IMR-90 (cell line): ENCODE measurements around the gene GBF1. TPM values are rescaled to one million over a fixed set of nuclear protein-coding genes. Genes with fewer than 3 reads are reported as not detected.

Experiments used
- ATAC-seq: fragments of 200-7000 bp; cut with Tn5 transposase; 2 replicates; pipeline ENCODE4 v1.9.1; 2020; ENCODE audit warnings: low read depth, mild to moderate bottlenecking, moderate library complexity
- BruUV-seq: library from RNA; stranded (reverse); fragments of 400-500 nt; replicated peaks from 2 replicates; lab custom pipeline; 2021; lab: Mats Ljungman, UMichigan
- CTCF ChIA-PET: fragments of 300-600 bp; formaldehyde crosslinking; extraction: SDS; loops from one replicate; lab custom pipeline; 2021; ENCODE audit warnings: antibody characterized with exemption; lab: Yijun Ruan, JAX
- POLR2A ChIA-PET: fragments of 300-600 bp; sonication (Branson Sonifier 250); formaldehyde crosslinking; loops from one replicate; lab custom pipeline; 2022; ENCODE audit warnings: antibody characterized with exemption; ENCODE audit not compliant: unreplicated experiment; lab: Charles Lee
- DNase-seq: peaks from one replicate; pipeline ENCODE4 v3.0.0; 2013
- H2AFZ ChIP-seq: replicated peaks from 2 replicates; pipeline ENCODE3; 2013; ENCODE audit warnings: low read length, mild to moderate bottlenecking; ENCODE audit not compliant: poor library complexity
- H2AK5ac ChIP-seq: 2 replicates; pipeline ENCODE4 v1.6.1; 2013; ENCODE audit warnings: low read depth, low read length, inconsistent platforms
- H2AK9ac ChIP-seq: replicated peaks from 2 replicates; pipeline ENCODE3; 2013; ENCODE audit warnings: mild to moderate bottlenecking, low read depth, low read length, moderate library complexity; ENCODE audit not compliant: poor library complexity
- H2BK120ac ChIP-seq: 2 replicates; pipeline ENCODE4 v1.6.1; 2013; ENCODE audit warnings: low read depth, low read length, inconsistent platforms
- H2BK15ac ChIP-seq: 3 replicates; pipeline ENCODE4 v1.6.1; 2013; ENCODE audit warnings: low read depth, low read length, inconsistent platforms
- H2BK20ac ChIP-seq: 2 replicates; pipeline ENCODE4 v1.6.1; 2013; ENCODE audit warnings: low read depth, mild to moderate bottlenecking, inconsistent platforms, low read length, moderate library complexity
- H2BK5ac ChIP-seq: 2 replicates; pipeline ENCODE4 v1.6.1; 2013; ENCODE audit warnings: mild to moderate bottlenecking, low read depth, low read length, inconsistent platforms; ENCODE audit not compliant: poor library complexity, severe bottlenecking
- H3K14ac ChIP-seq: replicated peaks from 2 replicates; pipeline ENCODE4 v1.6.1; 2013; ENCODE audit warnings: low read depth, low read length, inconsistent platforms
- H3K18ac ChIP-seq: 2 replicates; pipeline ENCODE4 v1.6.1; 2013; ENCODE audit warnings: low read depth, low read length, control low read depth
- H3K23ac ChIP-seq: 2 replicates; pipeline ENCODE4 v1.6.1; 2013; ENCODE audit warnings: low read depth, low read length, inconsistent platforms
- H3K27ac ChIP-seq: 2 replicates; pipeline ENCODE4 v1.5.1; 2013; ENCODE audit warnings: mild to moderate bottlenecking, control low read depth, low read length; ENCODE audit not compliant: insufficient read depth
- H3K27me3 ChIP-seq: 2 replicates; pipeline ENCODE4 v1.6.1; 2013; ENCODE audit warnings: low read length; ENCODE audit not compliant: control insufficient read depth, insufficient read depth
- H3K36me3 ChIP-seq: 2 replicates; pipeline ENCODE4 v1.6.1; 2013; ENCODE audit warnings: low read length, mixed read lengths; ENCODE audit not compliant: control insufficient read depth, insufficient read depth
- H3K4ac ChIP-seq: 2 replicates; pipeline ENCODE4 v1.6.1; 2013; ENCODE audit warnings: low read depth, low read length, inconsistent platforms
- H3K4me1 ChIP-seq: 2 replicates; pipeline ENCODE4 v1.6.1; 2013; ENCODE audit warnings: low read length, mixed read lengths; ENCODE audit not compliant: control insufficient read depth, insufficient read depth
- H3K4me2 ChIP-seq: 2 replicates; pipeline ENCODE4 v1.6.1; 2013; ENCODE audit warnings: low read depth, mild to moderate bottlenecking, control low read depth, low read length, moderate library complexity
- H3K4me3 ChIP-seq: 2 replicates; pipeline ENCODE4 v1.5.1; 2013; ENCODE audit warnings: low read depth, mild to moderate bottlenecking, control low read depth, low read length, moderate library complexity; ENCODE audit not compliant: insufficient read depth
- H3K56ac ChIP-seq: 2 replicates; pipeline ENCODE4 v1.6.1; 2013; ENCODE audit warnings: low read length, inconsistent platforms; ENCODE audit not compliant: insufficient read depth; ENCODE audit errors: extremely low read depth
- H3K79me1 ChIP-seq, 2 experiments: 2 replicates each; pipeline ENCODE4 v1.6.1; 2013; ENCODE audit warnings: low read length in 2 of 2, inconsistent platforms in 1 of 2, low read depth in 1 of 2
- H3K9ac ChIP-seq: 2 replicates; pipeline ENCODE4 v1.6.1; 2013; ENCODE audit warnings: low read depth, low read length, control low read depth
- H3K9me1 ChIP-seq: 2 replicates; pipeline ENCODE4 v1.6.1; 2013; ENCODE audit warnings: low read length, inconsistent platforms; ENCODE audit not compliant: insufficient read depth
- H3K9me3 ChIP-seq: 2 replicates; pipeline ENCODE4 v1.6.1; 2013; ENCODE audit warnings: low read length; ENCODE audit not compliant: control insufficient read depth, insufficient read depth
- H4K20me1 ChIP-seq: 2 replicates; pipeline ENCODE4 v1.6.1; 2013; ENCODE audit warnings: low read length, inconsistent platforms; ENCODE audit not compliant: insufficient read depth
- H4K5ac ChIP-seq: 2 replicates; pipeline ENCODE4 v1.6.1; 2013; ENCODE audit warnings: mild to moderate bottlenecking, low read depth, low read length, control low read depth
- H4K8ac ChIP-seq, 2 experiments: 2 replicates each; pipeline ENCODE4 v1.6.1; 2013; ENCODE audit warnings: low read depth in 2 of 2, low read length in 2 of 2, control low read depth in 1 of 2, inconsistent platforms in 1 of 2
- H4K91ac ChIP-seq: 2 replicates; pipeline ENCODE4 v1.6.1; 2013; ENCODE audit warnings: low read depth, low read length, inconsistent platforms; ENCODE audit not compliant: insufficient read depth
- BHLHE40 ChIP-seq: fragments of 150-350 bp; IDR thresholded peaks from 2 replicates; pipeline ENCODE4 v1.6.1; 2016; ENCODE audit warnings: mild to moderate bottlenecking, low read depth, low read length
- CEBPB ChIP-seq: IDR thresholded peaks from 2 replicates; pipeline ENCODE4 v1.6.1; 2012; ENCODE audit warnings: low read depth, low read length, improper control_type of control experiment
- CHD1 ChIP-seq: IDR thresholded peaks from 2 replicates; pipeline ENCODE4 v1.6.1; 2012; ENCODE audit warnings: low read depth, low read length, improper control_type of control experiment
- ELK1 ChIP-seq: fragments of 150-350 bp; IDR thresholded peaks from 2 replicates; pipeline ENCODE4 v1.6.1; 2016; ENCODE audit warnings: low read depth, mild to moderate bottlenecking, low read length, moderate library complexity, borderline replicate concordance
- FOS ChIP-seq: fragments of 150-350 bp; IDR thresholded peaks from 2 replicates; pipeline ENCODE4 v1.6.1; 2016; ENCODE audit warnings: low read depth, low read length
- MAFK ChIP-seq: IDR thresholded peaks from 2 replicates; pipeline ENCODE4 v1.6.1; 2012; ENCODE audit warnings: low read depth, low read length, improper control_type of control experiment
- MAZ ChIP-seq: IDR thresholded peaks from 2 replicates; pipeline ENCODE4 v1.6.1; 2012; ENCODE audit warnings: low read depth, mild to moderate bottlenecking, low read length, improper control_type of control experiment, moderate library complexity, borderline replicate concordance
- MXI1 ChIP-seq: IDR thresholded peaks from 2 replicates; pipeline ENCODE4 v1.6.1; 2012; ENCODE audit warnings: low read depth, mild to moderate bottlenecking, low read length, moderate library complexity, borderline replicate concordance
- NFE2L2 ChIP-seq: fragments of 150-350 bp; IDR thresholded peaks from 2 replicates; pipeline ENCODE4 v1.6.1; 2016; ENCODE audit warnings: low read depth, mild to moderate bottlenecking, low read length
- POLR2A ChIP-seq: IDR thresholded peaks from 2 replicates; pipeline ENCODE4 v1.6.1; 2012; ENCODE audit warnings: mild to moderate bottlenecking, low read depth, low read length
- RAD21 ChIP-seq: IDR thresholded peaks from 2 replicates; pipeline ENCODE4 v1.6.1; 2012; ENCODE audit warnings: low read length, improper control_type of control experiment
- RCOR1 ChIP-seq: IDR thresholded peaks from 2 replicates; pipeline ENCODE4 v1.6.1; 2012; ENCODE audit warnings: mild to moderate bottlenecking, low read length, improper control_type of control experiment; ENCODE audit not compliant: insufficient replicate concordance
- RFX5 ChIP-seq: IDR thresholded peaks from 2 replicates; pipeline ENCODE4 v1.8.0; 2012; ENCODE audit warnings: low read depth, mild to moderate bottlenecking, low read length, moderate library complexity
- SMC3 ChIP-seq: fragments of 150-350 bp; IDR thresholded peaks from 2 replicates; pipeline ENCODE4 v1.6.1; 2016; ENCODE audit warnings: low read depth, mild to moderate bottlenecking, antibody characterized with exemption, low read length, moderate library complexity
- USF2 ChIP-seq: fragments of 150-350 bp; IDR thresholded peaks from 2 replicates; pipeline ENCODE4 v1.6.1; 2017; ENCODE audit warnings: mild to moderate bottlenecking, antibody characterized with exemption, low read length, low read depth
- WGBS, 2 experiments: methylation state at CpG; one replicate each; pipeline versions ENCODE4 v1.1.5 to v1.1.7; 2013; ENCODE audit warnings: missing lambda C conversion rate in 2 of 2; ENCODE audit not compliant: insufficient read length in 1 of 2; ENCODE audit errors: extremely low coverage in 2 of 2; 5-methylcytosine and 5-hydroxymethylcytosine counted together
- dilution Hi-C: fragments of 300-500 bp; cut with HindIII; formaldehyde crosslinking; loops from one replicate; pipeline ENCODE4 v1.14.3; 2018; ENCODE audit warnings: low sequenced_read_pairs; ENCODE audit not compliant: unreplicated experiment
- in situ Hi-C: fragments of 300-500 bp; cut with MboI; formaldehyde crosslinking; loops from 3 replicates; pipeline ENCODE4 v1.14.3; 2019; ENCODE audit warnings: low sequenced_read_pairs, inconsistent platforms, mixed read lengths
- intact Hi-C: fragments of 100-400 bp; cut with micrococcal nuclease; formaldehyde crosslinking; loops from 2 replicates; pipeline ENCODE4 v1.10.0; 2022
- polyA plus RNA-seq, 3 experiments: library from polyadenylated mRNA; depleted of rRNA; stranded (reverse); fragments of >200 nt; gene quantifications; 2 replicates each; pipeline ENCODE4 v1.2.3, GENCODE V29; 2012; ENCODE audit warnings: low replicate concordance in 1 of 3
- total RNA-seq: library from RNA; depleted of rRNA; stranded (reverse); fragments of >200 nt; gene quantifications from 2 replicates; pipeline ENCODE4 v1.2.3, GENCODE V29; 2012

Gene GBF1
- total and polyA plus RNA-seq, 2 of the 4 experiments (the other 2 are of a cell fraction): 38.7 to 40.1 TPM

- Histone ChIP-seq H3K4me3 (peak within 1 kb of the TSS; percentile 55), H2BK15ac (peak within 1 kb of the TSS; percentile 95; the same call in 1 of the 3 replicates), H4K91ac (peak within 1 kb of the TSS; percentile 97), H3K9me3 (no peaks in the 10 kb centered on the region), H3K4ac (peak within 1 kb of the TSS; percentile 95), H3K4me2 (peak within 1 kb of the TSS; percentile 89), H3K27me3 (peaks cover 14% of the 10 kb centered on the region; the same call in 1 of the 2 replicates), H3K14ac (peak within 1 kb of the TSS; percentile 81), H3K56ac (peak within 1 kb of the TSS; percentile 86), H3K79me1 (peaks cover 0 to 28% of the 10 kb centered on the region in 2 experiments; a peak in 2 of 4 replicates), H3K9me1 (peaks cover 9% of the 10 kb centered on the region; the same call in 1 of the 2 replicates), H3K9ac (peak within 1 kb of the TSS; percentile 69), H3K18ac (peak within 1 kb of the TSS; percentile 56), H3K36me3 (peaks cover 6% of the 10 kb centered on the region; the same call in 1 of the 2 replicates), H4K8ac (peak within 1 kb of the TSS; percentile 81 to 98), H3K23ac (peak within 1 kb of the TSS; percentile 74; the same call in 1 of the 2 replicates), H2AK9ac (peak within 1 kb of the TSS; percentile 88), H2AFZ (peak within 1 kb of the TSS; percentile 99), H2BK20ac (peak within 1 kb of the TSS; percentile 54), H2BK5ac (peak within 1 kb of the TSS; percentile 87), H4K20me1 (no peaks in the 10 kb centered on the region), H4K5ac (peak within 1 kb of the TSS; percentile 69), H2BK120ac (peak within 1 kb of the TSS; percentile 95), H2AK5ac (peak within 1 kb of the TSS; percentile 43; the same call in 1 of the 2 replicates), H3K4me1 (peaks cover 9% of the 10 kb centered on the region), H3K27ac (peak within 1 kb of the TSS; percentile 77)
- no TSS peak for BruUV-seq
- POLR2A ChIA-PET: interaction anchor here (0.8 kb wide), 1 partner anchor 12 kb away, joined by 17 read pairs; the partner anchor contains the start of gene CUEDC2
- dilution Hi-C loops: no loop called here
- in situ Hi-C loops: no loop called here
- intact Hi-C loops: loop anchor here (1.0 kb wide), 2 partner anchors 27 to 58 kb away; no protein-coding TSS in a partner anchor
- ATAC-seq (peak; percentile 91), DNase-seq (peak; percentile 95)
- CTCF ChIA-PET: interaction anchor here (1.0 to 1.2 kb wide), 2 partner anchors 21 to 163 kb away, joined by 3 to 4 read pairs; no protein-coding TSS in a partner anchor
- 0% methylated on average over 46 of the region's 66 CpGs; no CpG with 5 or more reads in 1 of the 2 experiments for WGBS, 2 experiments
- TF ChIP-seq RFX5: peak; percentile 5; the same call in 1 of the 2 replicates
- TF ChIP-seq MXI1: peak; percentile 58; the same call in 1 of the 2 replicates
- TF ChIP-seq FOS: no peak
- no peak for TF ChIP-seq USF2
- TF ChIP-seq ELK1: no peak
- no peak for TF ChIP-seq NFE2L2
- no peak for TF ChIP-seq RCOR1
- no peak for TF ChIP-seq MAFK
- TF ChIP-seq MAZ: peak; percentile 68; the same call in 1 of the 2 replicates
- no peak for TF ChIP-seq RAD21
- TF ChIP-seq SMC3: 0 out of 2 replicates have a peak, but pooled peaks have one; percentile 12
- 0 out of 2 replicates have a peak, but pooled peaks have one; percentile 14 for TF ChIP-seq CHD1
- TF ChIP-seq BHLHE40: no peak
- 0 out of 2 replicates have a peak, but pooled peaks have one; percentile 23 for TF ChIP-seq POLR2A
- TF ChIP-seq CEBPB: no peak
Measured at GRCh38 chr10:102420714-102421506, 175.6 kb downstream of the GBF1 start, which contains the start of gene FBXL15. Gene FBXL15, plus strand, starts transcription at chr10:102420836. Its CDS starts 294 bp downstream, at chr10:102421130.
